ENCODE measurements around the gene EFTUD2. TPM values are rescaled to one million over a fixed set of nuclear protein-coding genes. Genes with fewer than 3 reads are reported as not detected.

Gene EFTUD2
- total RNA-seq, 1 donor from 2014 or later, result 98.4 TPM

DNA sequence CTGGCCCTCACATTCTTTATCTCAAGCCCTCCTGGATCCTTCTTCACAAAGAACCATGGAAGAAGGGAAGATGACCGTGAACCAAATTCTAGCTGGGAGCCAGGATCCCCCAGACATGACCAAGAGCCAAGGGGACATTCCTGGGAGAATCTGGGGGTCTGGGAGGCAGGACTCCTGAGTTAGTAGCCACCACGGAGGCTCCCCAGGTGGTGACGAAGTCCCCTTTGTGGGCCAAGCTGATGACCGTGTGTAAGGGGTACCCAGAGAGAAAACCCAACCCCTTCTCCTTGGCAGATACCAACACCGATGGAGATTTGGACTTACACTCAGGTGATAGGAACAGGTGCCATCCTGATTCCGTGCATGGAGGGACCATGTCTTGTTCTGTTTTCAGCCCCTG lies 22.9 kb upstream of the EFTUD2 start:
- peaks cover 3% of the 10 kb centered on the region for H3K36me3 ChIP-seq (ENCODE audit: control insufficient read depth, insufficient read depth, low read length)
- DNase-seq (ENCODE audit: low read depth), result no peak
- no peak overlapping the region for H3K4me3 ChIP-seq (ENCODE audit: low read depth, low read length)
- H3K27me3 ChIP-seq (ENCODE audit: control insufficient read depth, insufficient read depth, low read length), result peaks cover 20% of the 10 kb centered on the region
- TF ChIP-seq, protein P1, sequence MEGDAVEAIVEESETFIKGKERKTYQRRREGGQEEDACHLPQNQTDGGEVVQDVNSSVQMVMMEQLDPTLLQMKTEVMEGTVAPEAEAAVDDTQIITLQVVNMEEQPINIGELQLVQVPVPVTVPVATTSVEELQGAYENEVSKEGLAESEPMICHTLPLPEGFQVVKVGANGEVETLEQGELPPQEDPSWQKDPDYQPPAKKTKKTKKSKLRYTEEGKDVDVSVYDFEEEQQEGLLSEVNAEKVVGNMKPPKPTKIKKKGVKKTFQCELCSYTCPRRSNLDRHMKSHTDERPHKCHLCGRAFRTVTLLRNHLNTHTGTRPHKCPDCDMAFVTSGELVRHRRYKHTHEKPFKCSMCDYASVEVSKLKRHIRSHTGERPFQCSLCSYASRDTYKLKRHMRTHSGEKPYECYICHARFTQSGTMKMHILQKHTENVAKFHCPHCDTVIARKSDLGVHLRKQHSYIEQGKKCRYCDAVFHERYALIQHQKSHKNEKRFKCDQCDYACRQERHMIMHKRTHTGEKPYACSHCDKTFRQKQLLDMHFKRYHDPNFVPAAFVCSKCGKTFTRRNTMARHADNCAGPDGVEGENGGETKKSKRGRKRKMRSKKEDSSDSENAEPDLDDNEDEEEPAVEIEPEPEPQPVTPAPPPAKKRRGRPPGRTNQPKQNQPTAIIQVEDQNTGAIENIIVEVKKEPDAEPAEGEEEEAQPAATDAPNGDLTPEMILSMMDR (IDR thresholded peaks at IDR 0.05; ENCODE audit: insufficient read depth, low read length, poor library complexity, severe bottlenecking), result no peak

DNA sequence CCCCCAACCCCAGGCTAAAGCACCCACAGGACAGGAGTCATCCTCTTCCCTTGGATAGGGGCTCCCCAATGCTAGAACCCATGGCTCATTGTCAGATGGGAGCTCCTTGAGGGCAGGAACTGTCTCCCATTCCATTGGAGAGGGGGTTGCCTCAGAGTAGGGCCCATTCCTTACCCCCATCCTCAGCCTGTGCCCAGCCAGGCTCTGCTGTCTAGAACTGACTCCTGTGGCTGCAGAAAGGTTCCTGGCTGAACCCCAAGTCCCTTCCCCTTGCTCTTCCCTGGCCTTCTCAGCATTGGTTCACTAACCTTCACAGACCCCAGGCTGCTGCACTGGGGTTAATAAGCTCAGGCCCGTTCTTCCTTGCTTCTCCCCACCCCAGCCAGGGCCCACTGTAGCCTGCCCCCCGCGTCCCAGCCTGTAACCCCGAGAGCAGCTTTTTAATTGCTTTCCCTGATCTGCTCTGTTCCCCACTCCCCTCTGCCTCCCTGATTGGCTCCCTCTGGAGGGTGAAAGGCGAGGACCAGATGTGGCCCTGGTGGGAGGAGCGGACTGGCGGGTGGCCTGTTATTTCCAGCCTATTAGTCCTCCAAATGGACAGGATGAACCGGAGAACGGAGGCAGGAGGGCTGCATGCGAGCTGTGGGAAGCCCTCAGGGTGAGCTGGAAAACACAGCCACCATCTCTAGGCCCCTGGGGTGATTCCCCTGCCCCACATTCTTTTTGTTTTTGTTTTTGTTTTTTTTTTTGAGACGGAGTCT lies 22.1 kb upstream of the EFTUD2 start:
- H3K4me3 ChIP-seq (ENCODE audit: low read depth, low read length), result no peak overlapping the region
- DNase-seq (ENCODE audit: low read depth), result no peak
- TF ChIP-seq, protein P1 (IDR thresholded peaks at IDR 0.05; ENCODE audit: insufficient read depth, low read length, poor library complexity, severe bottlenecking), result no peak
- peaks cover 20% of the 10 kb centered on the region for H3K27me3 ChIP-seq (ENCODE audit: control insufficient read depth, insufficient read depth, low read length)
- peaks cover 3% of the 10 kb centered on the region for H3K36me3 ChIP-seq (ENCODE audit: control insufficient read depth, insufficient read depth, low read length)

DNA sequence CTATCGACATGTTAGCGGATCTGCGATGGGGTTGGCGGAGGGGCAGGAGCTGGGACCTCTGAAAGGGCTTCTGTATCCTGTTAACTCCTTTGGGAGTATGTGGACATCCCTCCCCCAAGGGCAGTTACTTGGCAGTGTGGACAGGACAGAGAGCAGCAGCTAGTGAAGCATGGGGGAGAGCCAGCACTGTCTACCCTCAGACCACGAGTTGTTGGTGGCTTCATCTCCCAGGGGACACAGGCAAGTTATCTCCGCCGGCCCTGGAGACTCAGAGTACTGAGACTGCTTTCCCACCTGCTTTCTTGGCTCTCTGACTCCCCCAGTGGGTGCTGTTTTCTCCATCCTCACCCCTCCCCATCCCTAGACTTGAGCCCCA lies 21.3 kb upstream of the EFTUD2 start:
- TF ChIP-seq, protein P1 (IDR thresholded peaks at IDR 0.05; ENCODE audit: insufficient read depth, low read length, poor library complexity, severe bottlenecking), result no peak
- Histone ChIP-seq H3K4me3 (ENCODE audit: low read depth, low read length) (no peak overlapping the region), H3K27me3 (ENCODE audit: control insufficient read depth, insufficient read depth, low read length) (peaks cover 20% of the 10 kb centered on the region), H3K36me3 (ENCODE audit: control insufficient read depth, insufficient read depth, low read length) (no peaks in the 10 kb centered on the region)
- no peak for DNase-seq (ENCODE audit: low read depth)

DNA sequence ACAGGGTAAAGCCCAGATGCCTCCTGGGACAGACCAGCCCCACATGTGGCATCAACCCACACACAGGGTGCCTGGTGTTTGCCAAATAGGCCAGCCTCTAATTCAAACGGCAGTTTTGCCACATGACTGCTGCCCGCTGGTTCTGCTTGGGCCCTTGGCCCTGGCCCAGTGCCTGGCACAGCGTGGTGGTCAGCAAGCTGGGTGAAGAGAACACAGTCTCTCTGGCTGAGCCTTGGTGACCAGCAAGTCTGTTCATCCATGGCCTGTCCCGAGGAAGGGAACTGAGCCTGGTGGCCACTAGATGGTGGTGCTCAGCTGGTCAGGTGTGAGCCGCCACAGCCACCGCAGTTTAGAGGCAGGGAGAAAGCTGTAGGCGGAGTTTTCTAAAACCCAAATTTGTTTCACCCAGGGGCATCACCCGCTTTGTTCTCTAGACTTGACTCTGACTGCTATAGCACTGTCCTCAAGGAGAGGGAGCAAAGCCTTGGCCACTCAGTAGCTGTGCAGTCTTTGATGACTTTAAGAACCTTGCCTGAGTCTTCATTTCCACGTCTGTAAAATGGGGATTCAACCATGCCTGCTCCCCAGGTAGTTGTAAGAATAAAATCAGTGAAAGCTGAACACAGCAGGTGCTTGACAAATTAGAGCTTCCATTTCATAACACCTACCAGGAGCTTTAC lies 20.8 kb upstream of the EFTUD2 start:
- H3K36me3 ChIP-seq (ENCODE audit: control insufficient read depth, insufficient read depth, low read length), result no peaks in the 10 kb centered on the region
- TF ChIP-seq, protein P1 (IDR thresholded peaks at IDR 0.05; ENCODE audit: insufficient read depth, low read length, poor library complexity, severe bottlenecking), result peak; percentile 85
- no peak overlapping the region for H3K4me3 ChIP-seq (ENCODE audit: low read depth, low read length)
- peaks cover 20% of the 10 kb centered on the region for H3K27me3 ChIP-seq (ENCODE audit: control insufficient read depth, insufficient read depth, low read length)
- DNase-seq (ENCODE audit: low read depth), result no peak

DNA sequence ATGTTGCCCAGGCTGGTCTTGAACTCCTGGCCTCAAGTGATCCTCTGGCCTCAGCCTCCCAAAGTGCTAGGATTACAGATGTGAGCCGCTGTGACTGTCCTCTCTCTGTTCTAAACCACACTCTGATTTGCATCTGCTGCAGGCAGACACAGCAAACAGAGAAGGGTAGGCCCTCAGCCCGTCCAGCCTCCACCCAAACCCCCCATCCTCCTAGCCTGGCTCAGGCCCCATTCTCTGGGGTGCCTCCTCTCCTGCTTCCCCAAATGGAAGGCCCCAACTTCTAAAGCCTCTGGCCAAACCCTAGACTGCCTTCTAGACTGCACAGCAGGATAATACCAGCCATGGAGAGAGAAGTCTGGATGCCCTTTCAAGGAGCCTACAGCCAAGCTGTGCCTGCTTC lies 20.2 kb upstream of the EFTUD2 start:
- DNase-seq (ENCODE audit: low read depth), result no peak
- H3K36me3 ChIP-seq (ENCODE audit: control insufficient read depth, insufficient read depth, low read length), result no peaks in the 10 kb centered on the region
- peaks cover 20% of the 10 kb centered on the region for H3K27me3 ChIP-seq (ENCODE audit: control insufficient read depth, insufficient read depth, low read length)
- H3K4me3 ChIP-seq (ENCODE audit: low read depth, low read length), result no peak overlapping the region
- TF ChIP-seq, protein P1 (IDR thresholded peaks at IDR 0.05; ENCODE audit: insufficient read depth, low read length, poor library complexity, severe bottlenecking), result no peak

All from kidney epithelial cell (primary cell).